Uterus (tissue), 4 donors: Measurements from ENCODE around the gene PCGF2. TPM values are rescaled to one million over a fixed set of nuclear protein-coding genes. Genes with fewer than 3 reads are reported as not detected.

Source experiments
- DNase-seq, 2 donors: peaks; one replicate each; pipeline ENCODE4 v3.0.0-alpha.2; 2019 to 2020
- H3K27ac ChIP-seq, 2 donors: fragments of 200-600 bp; sonication (generic); 1 replicate in 1 of 2; 2 replicates in 1 of 2; pipeline ENCODE4 v1.5.1; 2016 to 2018
- H3K27me3 ChIP-seq, 2 donors: fragments of 200-600 bp; sonication (generic); one replicate each; pipeline ENCODE4 v1.5.1; 2018 to 2019; ENCODE audit warnings: control low read depth in 1 of 2
- H3K36me3 ChIP-seq, 2 donors: fragments of 200-600 bp; sonication (generic); one replicate each; pipeline ENCODE4 v1.5.1; 2019; ENCODE audit warnings: control low read depth in 1 of 2
- H3K4me1 ChIP-seq, 2 donors: fragments of 200-600 bp; sonication (generic); one replicate each; pipeline ENCODE4 v1.5.1; 2018 to 2019; ENCODE audit warnings: control low read depth in 1 of 2
- H3K4me3 ChIP-seq, 2 donors: fragments of 200-600 bp; sonication (generic); 1 replicate in 1 of 2; 2 replicates in 1 of 2; pipeline ENCODE4 v1.5.1; 2018 to 2019; ENCODE audit warnings: mild to moderate bottlenecking in 1 of 2
- H3K9me3 ChIP-seq, 2 donors: fragments of 200-600 bp; sonication (generic); one replicate each; pipeline ENCODE4 v1.5.1; 2019; ENCODE audit warnings: control low read depth in 1 of 2
- CTCF ChIP-seq, 4 experiments: fragments of 200-600 bp in 2 of 4; fragments of 450-650 bp in 2 of 4; sonication (generic) in 2 of 4; IDR thresholded peaks; one replicate each; pipeline ENCODE4 v1.5.1; 2016 to 2019; ENCODE audit warnings: antibody characterized with exemption in 4 of 4, mild to moderate bottlenecking in 2 of 4, moderate library complexity in 1 of 4
- POLR2A ChIP-seq, 2 donors: fragments of 450-650 bp; IDR thresholded peaks; one replicate each; pipeline ENCODE4 v1.6.1; 2016; ENCODE audit warnings: antibody characterized with exemption in 2 of 2, mild to moderate bottlenecking in 1 of 2, moderate library complexity in 1 of 2
- intact Hi-C: fragments of 100-400 bp; cut with DNase I; formaldehyde crosslinking; loops from one replicate; pipeline ENCODE4 v1.15.1; 2023; ENCODE audit warnings: low total_unique reads
- total RNA-seq, 4 donors: library from RNA; depleted of rRNA in 3 of 4; stranded (reverse); fragments of >200 nt in 3 of 4; gene quantifications; one replicate each; pipeline versions ENCODE4 v1.1.0 to v1.2.4, GENCODE V29; 2014 to 2023
- donor health status: DM: yes; HTN: yes; CAD: no.

The PCGF2 gene
- total RNA-seq, 4 donors from 2014 or later, result 5.5 to 81.8 (median 16.2) TPM

- Histone ChIP-seq H3K36me3 (no peaks in the 10 kb centered on the region), H3K4me3 (peak overlapping the region; percentile 78 to 93), H3K4me1 (peaks cover 0 to 17% of the 10 kb centered on the region in 2 donors), H3K27me3 (no peaks in the 10 kb centered on the region), H3K27ac (peak overlapping the region; percentile 82 to 89), H3K9me3 (no peaks in the 10 kb centered on the region)
- intact Hi-C loops, result no loop called here
- TF ChIP-seq POLR2A (IDR thresholded peaks at IDR 0.05) (no peak), CTCF (IDR thresholded peaks at IDR 0.05) (no peak)
- DNase-seq, result no peak
Observed at GRCh38 chr17:38748892-38749222, 721 bp upstream of the PCGF2 start.

DNA sequence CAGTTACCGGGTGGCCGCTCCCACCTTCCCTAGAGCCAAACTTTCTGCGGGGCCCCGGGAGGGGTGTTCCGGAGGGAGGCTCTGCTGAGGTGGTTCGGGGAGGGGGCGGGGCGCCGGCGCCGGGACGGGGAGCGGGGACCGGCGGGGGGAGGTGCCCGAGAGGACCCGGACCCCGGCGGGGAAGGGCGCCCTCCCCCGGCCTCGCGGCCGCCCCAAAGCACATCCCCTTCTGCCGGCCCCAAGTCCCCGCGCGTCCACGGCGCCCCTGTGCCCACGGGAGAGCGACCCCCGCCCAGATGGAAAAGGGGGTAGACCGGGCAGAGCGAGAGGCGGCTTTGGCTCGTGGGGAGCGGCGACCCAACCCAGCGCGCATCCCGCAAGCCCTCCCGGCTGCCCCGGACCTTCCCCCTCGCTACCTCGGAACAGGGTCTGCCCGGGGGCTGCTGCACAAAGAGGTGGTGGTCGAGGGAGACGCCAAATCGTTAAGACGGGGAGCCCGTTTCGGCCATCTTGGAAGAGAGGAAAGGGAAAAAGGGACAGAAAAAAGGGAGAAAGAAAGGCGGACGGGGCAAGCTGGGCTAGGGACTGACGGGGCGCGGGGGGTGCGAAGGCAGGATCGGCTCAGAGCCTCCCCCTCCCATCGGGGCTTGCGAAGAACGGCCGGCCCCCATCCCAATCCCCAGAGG, 530 bp downstream of the PCGF2 start:
- peak; percentile 55 to 68 for DNase-seq
- peaks cover 0 to 13% of the 10 kb centered on the region in 2 donors for H3K4me1 ChIP-seq
- H3K4me3 ChIP-seq, result peak overlapping the region; percentile 78 to 93
- intact Hi-C loops, result no loop called here
- no peaks in the 10 kb centered on the region for H3K9me3 ChIP-seq
- no peaks in the 10 kb centered on the region for H3K27me3 ChIP-seq
- TF ChIP-seq POLR2A (IDR thresholded peaks at IDR 0.05) (peak in 1 of 2 donors; percentile 27), CTCF (IDR thresholded peaks at IDR 0.05) (peak in 1 of 4 experiments; percentile 22)
- peak overlapping the region; percentile 82 to 89 for H3K27ac ChIP-seq
- no peaks in the 10 kb centered on the region for H3K36me3 ChIP-seq

DNA sequence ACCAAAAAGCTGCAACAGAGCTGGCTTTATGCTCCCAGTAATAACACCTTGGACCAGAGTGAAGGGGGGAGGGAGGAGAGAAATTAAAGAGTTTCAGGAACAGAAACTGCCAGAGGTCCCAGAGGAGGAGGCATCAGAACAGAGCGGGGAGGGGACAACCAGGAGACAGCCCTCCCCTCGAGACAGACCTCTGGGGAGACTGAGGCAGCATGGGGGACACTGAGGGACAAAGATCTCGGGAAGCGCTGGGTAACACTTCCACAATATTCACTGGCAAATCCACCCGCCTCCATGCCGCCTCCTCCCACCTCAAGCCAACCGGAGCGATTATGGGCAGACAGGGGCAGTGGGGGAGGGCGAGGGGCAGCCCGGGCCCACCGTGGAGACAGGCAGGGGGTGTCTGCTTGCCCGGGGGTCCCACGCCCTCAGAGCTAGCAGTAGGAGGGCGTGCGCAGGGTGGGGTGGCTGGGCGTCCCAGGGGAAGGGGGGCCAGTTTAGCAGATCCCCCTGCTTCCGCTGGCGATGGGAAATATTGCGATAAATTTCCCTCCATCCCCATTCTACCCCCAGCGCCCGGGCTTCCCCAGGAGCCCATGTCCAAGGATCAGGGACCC, 1.2 kb downstream of the PCGF2 start:
- H3K4me3 ChIP-seq, result peak overlapping the region; percentile 78 to 93
- DNase-seq, result no peak
- no peaks in the 10 kb centered on the region for H3K27me3 ChIP-seq
- intact Hi-C loops, result no loop called here
- H3K4me1 ChIP-seq, result peaks cover 4 to 19% of the 10 kb centered on the region in 2 donors
- H3K27ac ChIP-seq, result peak overlapping the region; percentile 82 to 89
- no peaks in the 10 kb centered on the region for H3K9me3 ChIP-seq
- no peak for TF ChIP-seq POLR2A (IDR thresholded peaks at IDR 0.05)
- TF ChIP-seq CTCF (IDR thresholded peaks at IDR 0.05), result no peak
- no peaks in the 10 kb centered on the region for H3K36me3 ChIP-seq

DNA sequence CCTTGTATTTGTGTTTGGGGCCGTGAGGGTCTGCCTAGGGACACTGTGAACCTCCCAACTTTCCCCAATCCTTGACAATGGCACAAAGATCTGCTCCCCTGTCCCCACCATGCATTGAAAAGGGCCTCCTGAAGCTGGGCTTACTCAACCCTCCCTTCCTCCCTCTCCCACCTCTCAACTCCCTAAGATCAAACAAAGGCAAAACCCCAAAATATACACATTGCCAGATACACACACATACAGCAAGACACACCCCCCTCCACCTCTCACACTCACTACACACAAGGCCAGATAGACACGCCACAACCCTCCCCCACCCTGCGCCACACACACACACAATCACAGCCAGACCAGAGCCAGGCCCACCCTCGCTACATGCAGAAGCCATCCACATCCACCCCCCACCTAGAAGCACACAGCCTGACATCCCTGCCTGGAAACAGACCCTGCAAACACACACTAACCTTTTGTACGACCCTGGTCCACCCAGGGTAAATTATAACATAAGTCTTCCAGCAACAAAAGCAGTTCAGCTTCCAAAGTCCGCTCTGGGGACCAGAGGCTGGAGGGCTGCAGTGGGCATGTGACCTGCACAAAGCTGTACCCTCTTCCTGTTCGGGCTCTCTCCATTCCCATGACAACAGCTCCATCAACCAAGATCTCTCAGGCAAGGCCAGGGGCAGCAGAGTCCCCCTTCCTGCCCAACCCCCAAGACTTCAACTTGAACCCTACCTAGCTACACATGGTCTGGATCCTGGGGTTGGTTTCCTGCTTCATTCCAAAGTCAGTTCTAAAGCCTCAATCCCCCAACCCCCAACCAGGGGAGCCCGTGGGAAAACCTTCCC, 1.9 kb downstream of the PCGF2 start:
- peaks cover 4 to 24% of the 10 kb centered on the region in 2 donors for H3K4me1 ChIP-seq
- intact Hi-C loops, result no loop called here

More for the DNA sequence above, 1.9 kb downstream of the PCGF2 start:
- Histone ChIP-seq H3K9me3 (no peaks in the 10 kb centered on the region), H3K36me3 (no peaks in the 10 kb centered on the region), H3K4me3 (peak overlapping the region; percentile 78 to 93), H3K27ac (peak overlapping the region; percentile 82 to 89), H3K27me3 (no peaks in the 10 kb centered on the region)
- TF ChIP-seq POLR2A (IDR thresholded peaks at IDR 0.05) (no peak), CTCF (IDR thresholded peaks at IDR 0.05) (no peak)
- DNase-seq, result no peak
